ENCODE results near the gene RAB31.

The RAB31 gene

DNA sequence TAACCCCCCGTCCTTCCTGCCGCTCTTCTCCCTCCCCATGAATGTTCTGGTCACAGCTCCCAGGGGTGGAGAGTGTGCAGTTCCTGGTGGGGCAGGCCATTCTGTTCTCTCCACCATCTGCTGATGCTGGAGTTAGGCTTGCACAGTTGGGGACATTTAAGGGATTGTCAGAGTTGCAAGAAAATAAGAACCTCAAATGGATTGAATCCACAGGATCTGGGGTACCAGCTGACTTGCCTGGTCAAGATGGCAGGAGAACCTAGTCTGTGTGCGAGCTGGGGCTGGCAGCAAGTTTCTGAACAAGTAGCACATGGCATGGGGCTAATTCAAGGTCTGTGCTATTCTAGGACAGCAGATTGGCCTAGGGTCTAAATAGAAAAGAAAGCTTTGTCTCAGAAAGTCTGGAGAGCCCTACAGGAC, 116.9 kb downstream of the RAB31 start:
- DNase-seq, result no peak

GRCh38 chr18:9825571-9826073, 117.5 kb downstream of the RAB31 start:
- no peak for DNase-seq

DNA sequence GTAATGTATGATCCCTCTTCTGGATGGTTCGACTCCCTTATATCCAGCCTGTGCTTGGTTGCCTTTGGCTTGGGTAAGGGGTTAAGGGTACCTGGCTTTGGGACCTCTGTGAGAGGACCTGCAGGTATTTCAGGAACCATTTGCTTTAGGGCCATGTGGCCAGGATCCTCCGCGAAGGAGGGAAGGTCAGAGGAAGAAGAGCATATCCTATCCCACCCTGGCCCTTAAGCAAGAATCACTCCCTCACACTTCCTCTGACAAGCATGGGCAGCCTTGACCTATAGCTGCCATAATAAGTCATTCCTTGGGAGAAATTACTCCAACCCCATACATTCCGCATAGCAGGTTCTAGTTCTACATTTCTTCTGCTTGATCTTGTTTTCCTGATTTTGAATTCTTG, 118.6 kb downstream of the RAB31 start:
- DNase-seq, result no peak

GRCh38 chr18:9827211-9827792, 119.2 kb downstream of the RAB31 start:
- DNase-seq, result no peak

DNA sequence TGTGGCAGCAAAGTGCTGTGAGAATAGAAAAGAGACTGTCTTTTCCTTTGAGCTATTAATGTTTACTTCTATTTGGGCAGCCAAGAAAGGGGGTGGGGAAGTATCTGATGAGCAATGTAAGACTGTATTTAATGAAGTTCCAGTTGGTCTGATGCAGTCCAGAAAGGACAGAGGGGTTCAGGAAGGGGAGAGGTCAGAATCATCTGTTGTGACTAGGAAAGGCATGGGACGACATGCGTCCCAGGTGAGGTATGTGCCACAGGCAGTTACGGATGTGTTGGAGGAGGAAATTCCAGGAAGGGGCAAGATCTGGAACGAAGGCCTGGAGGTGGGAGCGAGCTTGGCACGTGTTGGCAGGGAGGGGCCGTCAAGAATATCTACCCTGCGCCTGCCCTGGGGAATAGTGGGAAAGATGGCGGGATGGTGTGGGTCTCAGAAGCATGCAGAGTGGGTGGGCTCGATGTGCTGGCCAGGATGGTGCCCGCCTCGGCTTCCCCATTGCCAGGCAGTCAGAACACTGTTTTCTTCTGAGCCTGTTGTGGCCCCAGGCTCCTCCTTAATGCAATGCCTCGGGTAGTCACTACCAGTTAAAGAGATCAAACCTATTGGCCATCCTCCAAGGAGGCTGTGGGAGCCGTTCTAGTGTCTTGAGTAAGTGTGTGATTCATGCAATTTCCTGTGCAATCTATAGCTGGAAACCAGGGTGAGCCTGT, 119.8 kb downstream of the RAB31 start:
- DNase-seq, result no peak

GRCh38 chr18:9828506-9829396, 120.7 kb downstream of the RAB31 start:
- no peak for DNase-seq

GRCh38 chr18:9829397-9829712, 121.3 kb downstream of the RAB31 start:
- DNase-seq, result no peak

- no peak for DNase-seq
Measured at GRCh38 chr18:9831036-9831722, 123.1 kb downstream of the RAB31 start.

GRCh38 chr18:9831723-9832199, 123.7 kb downstream of the RAB31 start:
- no peak for DNase-seq

- DNase-seq, result no peak
Measured at GRCh38 chr18:9832871-9833270, 124.8 kb downstream of the RAB31 start.

DNA sequence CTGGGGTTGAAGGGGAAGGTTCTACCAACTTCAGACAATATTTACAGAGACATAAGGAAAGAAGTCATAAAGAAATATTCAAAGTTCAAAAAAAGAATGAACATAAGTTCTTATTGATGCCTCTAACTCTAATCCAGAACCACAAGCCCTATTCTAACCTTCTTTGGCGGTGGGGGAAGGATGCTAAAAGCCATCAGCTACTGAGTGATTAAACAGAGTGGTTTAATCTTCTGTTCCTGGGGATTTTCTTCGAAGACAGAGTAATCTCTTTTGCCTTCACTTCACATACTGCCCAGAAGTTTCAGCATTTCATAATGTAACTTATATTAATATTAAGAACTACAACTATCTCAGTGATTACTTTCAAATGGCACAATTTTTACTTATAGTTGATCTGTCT, 126.5 kb downstream of the RAB31 start:
- DNase-seq, result no peak

- DNase-seq, result peak; percentile 81
Measured at GRCh38 chr18:9835113-9835755, 127.1 kb downstream of the RAB31 start.

DNA sequence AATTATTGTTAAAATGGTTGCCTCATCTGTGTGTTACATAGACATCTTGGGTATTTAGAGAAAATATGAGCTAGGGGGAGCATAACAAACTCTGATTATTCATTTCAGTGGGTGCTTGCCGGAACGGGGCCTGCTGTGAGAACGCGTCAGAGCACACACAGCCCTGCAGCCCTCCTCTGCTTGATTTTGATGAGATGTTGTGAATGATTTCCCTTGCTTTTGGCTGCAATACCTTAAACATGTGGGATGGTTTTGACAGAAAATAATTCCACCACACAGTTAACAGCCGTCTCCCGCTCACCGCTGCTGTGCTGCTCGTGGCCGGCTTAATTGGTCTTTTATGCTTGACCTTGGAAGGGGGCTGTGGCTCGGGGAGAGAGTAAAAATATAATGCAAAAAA, 127.7 kb downstream of the RAB31 start:
- no peak for DNase-seq

- DNase-seq, result peak; percentile 31
Measured at GRCh38 chr18:9838144-9838877, 130.2 kb downstream of the RAB31 start.

GRCh38 chr18:9839211-9839610, 131.1 kb downstream of the RAB31 start:
- no peak for DNase-seq

- no peak for DNase-seq
Measured at GRCh38 chr18:9839853-9840252, 131.8 kb downstream of the RAB31 start.

DNA sequence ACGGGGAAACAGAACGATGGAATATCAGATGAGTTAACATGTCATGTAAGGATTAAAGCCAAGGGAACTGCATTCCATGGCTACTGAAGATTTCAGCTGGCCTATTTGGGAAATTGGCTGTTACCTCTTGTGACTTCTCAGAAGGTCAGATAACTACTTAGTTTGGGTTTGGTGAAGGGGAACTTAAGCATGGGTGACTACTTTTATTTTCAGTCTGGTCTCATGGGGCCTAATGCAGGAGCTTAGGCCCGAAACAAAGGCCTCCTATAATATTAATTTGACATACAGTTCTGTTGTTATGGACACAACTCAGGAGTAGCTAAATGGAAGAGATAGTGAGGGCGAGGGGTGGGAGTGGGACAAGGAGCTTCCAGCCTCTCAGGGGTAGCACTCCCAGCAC, 133.7 kb downstream of the RAB31 start:
- DNase-seq, result no peak

DNA sequence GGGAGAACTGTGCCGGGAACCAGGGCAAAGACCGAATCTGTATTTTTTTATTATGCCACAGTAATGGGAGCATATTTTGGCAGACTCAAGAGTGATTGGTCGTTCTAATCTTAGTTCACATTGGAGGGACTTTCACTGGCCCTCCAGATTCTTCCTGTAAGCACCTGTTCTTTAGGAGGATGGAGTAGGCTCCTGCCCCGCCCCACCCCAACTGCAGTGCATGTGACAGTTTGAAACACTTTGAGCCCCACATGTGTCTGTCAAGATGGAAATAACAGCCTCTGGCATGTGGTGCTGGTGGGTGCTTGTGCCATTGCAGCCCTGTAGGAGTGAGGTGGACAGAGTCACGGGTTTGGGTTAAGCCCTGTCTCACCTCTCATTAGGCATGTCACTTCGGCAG, 134.3 kb downstream of the RAB31 start:
- DNase-seq, result no peak

GRCh38 chr18:9845256-9845655, 137.2 kb downstream of the RAB31 start:
- DNase-seq, result no peak

GRCh38 chr18:9846162-9846925, 138.2 kb downstream of the RAB31 start:
- DNase-seq, result no peak

Data from NCI-H2171 (cell line).